Measurements from ENCODE around the gene EPO. TPM values are rescaled to one million over a fixed set of nuclear protein-coding genes. Genes with fewer than 3 reads are reported as not detected.

Gene EPO
- total and polyA plus RNA-seq, 2 donors (not counting 1 experiment from before 2014, with no cell fraction given), result 0.10 TPM; not detected in 1

DNA sequence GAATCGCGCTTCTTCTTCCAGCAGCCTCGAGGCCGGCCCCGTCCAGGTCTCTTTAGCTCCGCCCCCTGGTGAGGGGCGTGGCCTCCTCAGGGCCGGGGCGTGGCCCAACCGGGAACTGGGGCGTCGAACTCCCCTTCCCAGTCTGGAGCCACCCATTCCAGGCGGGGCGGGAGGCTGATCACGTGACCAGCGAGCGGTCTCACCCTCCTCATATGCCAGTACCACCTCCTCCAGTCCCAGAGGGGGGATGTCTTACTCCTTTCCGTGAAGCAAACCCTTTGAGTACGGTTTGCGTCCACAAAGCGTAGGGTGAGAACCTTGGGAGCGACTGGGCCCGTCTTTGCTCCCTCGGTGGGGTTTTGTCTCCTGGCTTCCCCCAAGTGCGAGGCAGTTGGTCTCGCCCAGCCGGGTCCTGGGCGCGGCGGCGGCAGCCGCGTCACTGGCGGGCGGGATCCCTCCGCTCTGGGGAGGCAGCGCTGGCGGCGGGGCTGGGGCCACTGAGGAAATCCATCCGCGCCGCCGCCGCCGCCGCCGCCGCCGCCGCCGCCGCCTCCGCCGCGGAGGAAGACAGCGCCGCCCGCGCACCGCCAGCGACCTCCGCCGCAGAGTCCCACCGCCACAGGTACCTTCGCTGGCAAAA, 46.8 kb upstream of the EPO start, which contains the start of gene GNB2:
GNB2 (plus strand) TSS at position 439 of the 640 bp plus-strand sequence. CDS start 2,526 bp downstream, outside the sequence.
- H3K27me3 Mint-ChIP-seq, result no peaks in the 10 kb centered on the region
- H3K4me3 Mint-ChIP-seq, result peak within 1 kb of the TSS; percentile 96
- TF ChIP-seq CTCF (IDR thresholded peaks at IDR 0.05) (no peak), EZH2 (IDR thresholded peaks at IDR 0.05; ENCODE audit: borderline replicate concordance, insufficient read depth, low read depth, low read length, poor library complexity, severe bottlenecking) (no peak)
- peaks cover 30% of the 10 kb centered on the region for H4K20me1 ChIP-seq (ENCODE audit: control insufficient read depth, insufficient read depth, low read length, poor library complexity, severe bottlenecking)
- H3K27me3 ChIP-seq (replicated peaks in 1 of 4; ENCODE audit: control extremely low read depth in 1 of 4, control insufficient read depth in 3 of 4, insufficient read depth in 4 of 4, low read length in 3 of 4), result no peaks in the 10 kb centered on the region
- H3K9me3 Mint-ChIP-seq (ENCODE audit: insufficient read depth), result no peaks in the 10 kb centered on the region
- H3K36me3 ChIP-seq (replicated peaks in 1 of 2; ENCODE audit: control extremely low read depth in 1 of 2, control insufficient read depth in 1 of 2, extremely low read depth in 1 of 2, insufficient read depth in 2 of 2, low read length in 1 of 2), result peaks cover 0 to 22% of the 10 kb centered on the region in 2 experiments
- under 1% methylated on average over 61 of the region's 65 CpGs for WGBS (ENCODE audit: insufficient coverage)
- peak within 1 kb of the TSS; percentile 89 to 97 for H3K27ac ChIP-seq (ENCODE audit: low read length in 2 of 2)
- H3K9me3 ChIP-seq (ENCODE audit: control extremely low read depth in 1 of 3, control insufficient read depth in 2 of 3, insufficient read depth in 1 of 3, low read length in 2 of 3), result no peaks in the 10 kb centered on the region
- peak within 1 kb of the TSS; percentile 85 for H3K4me2 ChIP-seq (replicated peaks; ENCODE audit: low read depth, low read length, poor library complexity, severe bottlenecking)
- peak within 1 kb of the TSS; percentile 97 for H3K27ac Mint-ChIP-seq
- peak within 1 kb of the TSS; percentile 53 to 99 (median 98) for H3K4me3 ChIP-seq (ENCODE audit: control extremely low read depth in 1 of 5, extremely low read depth in 1 of 5, insufficient read depth in 1 of 5, low read depth in 2 of 5, low read length in 4 of 5)
- H3K4me1 ChIP-seq (ENCODE audit: control insufficient read depth in 2 of 2, insufficient read depth in 2 of 2, low read length in 2 of 2), result peaks cover 0 to 6% of the 10 kb centered on the region in 2 donors
- intact Hi-C loops (cut with micrococcal nuclease), result loop anchor here (1.0 to 10.0 kb wide), 10 partner anchors 18 to 589 kb away; partner anchors contain the start of genes AGFG2, COPS6, FBXO24 and LRCH4
- CTCF ChIA-PET, result interaction anchor here (1.0 to 1.3 kb wide), 3 partner anchors 32 to 47 kb away, joined by 4 to 6 read pairs (median 4); partner anchors contain the start of gene POP7
- ATAC-seq (ENCODE audit: low read depth) (peak; percentile 65), DNase-seq (peak; percentile 99)
- peak within 1 kb of the TSS; percentile 97 for H3K9ac ChIP-seq (ENCODE audit: low read length)
- POLR2A ChIA-PET, result interaction anchor here (0.5 to 1.6 kb wide), 6 partner anchors 19 to 244 kb away, joined by 3 to 10 read pairs (median 6); partner anchors contain the start of genes FBXO24, MEPCE, MOSPD3 and ZCWPW1
- peaks cover 12% of the 10 kb centered on the region for H3K79me2 ChIP-seq (ENCODE audit: control insufficient read depth, insufficient read depth, low read length)
- H2AFZ ChIP-seq (ENCODE audit: insufficient read depth, low read depth, low read length, poor library complexity, severe bottlenecking), result peak within 1 kb of the TSS; percentile 79
- peaks cover 8% of the 10 kb centered on the region for H3K4me1 Mint-ChIP-seq
